NCI-H2196 (cell line): Measurements from ENCODE around the gene ANO9.

Experiments
- DNase-seq: peaks from one replicate; lab custom pipeline; 2025; ENCODE audit not compliant: unreplicated experiment; lab: John Stamatoyannopoulos, UW

ANO9 gene

DNA sequence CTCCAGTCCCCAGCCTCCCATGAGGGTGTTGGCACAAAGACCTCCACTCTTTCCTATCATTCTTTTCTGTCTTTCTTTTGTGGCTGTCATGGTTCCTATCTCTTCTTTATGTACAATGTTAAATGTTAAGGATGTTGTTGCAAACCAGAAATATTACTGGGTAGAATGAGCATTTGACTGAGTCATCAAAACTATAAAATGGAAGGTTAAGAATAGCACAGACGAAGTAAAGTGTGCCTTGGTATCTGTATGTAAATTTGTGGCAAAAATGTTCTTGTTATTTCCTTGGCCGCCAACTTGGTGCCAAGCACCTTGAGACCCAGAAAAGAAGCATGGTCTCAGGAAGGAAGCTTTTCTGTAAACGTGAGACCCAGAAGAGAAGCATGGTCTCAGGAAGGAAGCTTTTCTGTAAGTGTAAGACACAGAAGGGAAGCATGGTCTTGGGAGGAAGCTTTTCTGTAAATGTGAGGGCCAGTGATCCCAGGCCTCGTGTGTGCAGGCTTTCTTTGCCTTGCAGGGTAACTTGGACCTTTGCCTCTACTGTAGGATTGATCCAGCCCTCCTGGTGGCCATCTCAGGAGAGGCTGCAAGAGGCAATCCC is 54.5 kb downstream of the ANO9 start:
- no peak for DNase-seq

DNA sequence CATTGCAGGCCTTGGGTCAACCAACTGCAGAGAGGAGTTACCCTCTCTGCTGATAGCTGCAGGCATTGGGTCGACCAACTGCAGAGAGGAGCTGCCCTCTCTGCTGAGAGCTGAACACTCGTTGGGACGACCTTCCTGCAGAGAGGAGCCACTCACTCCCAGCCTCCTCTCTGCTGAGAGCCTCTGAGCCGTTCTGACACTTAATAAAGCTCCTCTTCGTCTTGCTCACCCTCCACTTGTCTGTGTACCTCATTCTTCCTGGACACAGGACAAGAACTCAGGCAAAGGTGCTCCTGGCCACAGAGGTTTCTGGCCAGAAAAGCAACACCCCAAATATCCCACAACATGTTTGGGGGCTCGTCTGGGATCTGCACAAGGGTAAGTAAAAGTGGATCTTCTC is 55.3 kb downstream of the ANO9 start:
- DNase-seq = no peak

DNA sequence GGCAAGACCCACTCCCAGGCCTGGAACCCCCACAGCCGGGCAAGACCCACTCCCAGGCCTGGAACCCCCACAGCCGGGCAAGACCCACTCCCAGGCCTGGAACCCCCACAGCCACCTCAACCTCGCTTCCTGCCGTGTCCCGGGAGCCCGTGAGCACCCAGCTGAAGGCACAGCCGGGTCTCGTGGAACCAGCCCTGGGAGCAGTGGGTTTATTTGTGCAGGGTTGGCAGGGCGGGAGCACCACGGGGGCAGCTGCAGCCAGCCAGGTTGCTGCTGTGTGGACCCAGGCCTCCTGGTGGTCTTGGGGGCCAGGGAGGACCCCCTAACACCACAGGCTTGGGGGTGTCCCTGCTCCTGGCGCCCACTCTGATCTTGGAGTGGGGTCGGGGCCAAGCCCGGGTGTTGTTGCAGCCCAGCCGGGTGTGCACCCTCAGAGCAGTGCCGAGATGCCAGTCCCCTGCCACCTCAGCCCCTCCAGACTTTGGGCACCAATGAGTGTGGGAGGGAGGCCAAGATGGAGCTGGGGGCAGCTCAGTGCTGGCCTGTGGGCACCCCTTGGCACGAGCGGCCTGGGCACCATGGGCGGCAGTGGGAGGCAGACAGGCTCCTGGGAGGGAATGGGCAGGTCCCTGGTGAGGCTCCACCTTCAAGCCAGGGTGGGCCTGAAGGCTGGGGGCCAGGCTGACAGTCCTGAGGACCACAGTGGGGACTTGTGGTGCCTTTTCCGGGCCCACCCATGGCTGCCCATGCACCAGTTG is 56.0 kb downstream of the ANO9 start:
- DNase-seq = no peak

DNA sequence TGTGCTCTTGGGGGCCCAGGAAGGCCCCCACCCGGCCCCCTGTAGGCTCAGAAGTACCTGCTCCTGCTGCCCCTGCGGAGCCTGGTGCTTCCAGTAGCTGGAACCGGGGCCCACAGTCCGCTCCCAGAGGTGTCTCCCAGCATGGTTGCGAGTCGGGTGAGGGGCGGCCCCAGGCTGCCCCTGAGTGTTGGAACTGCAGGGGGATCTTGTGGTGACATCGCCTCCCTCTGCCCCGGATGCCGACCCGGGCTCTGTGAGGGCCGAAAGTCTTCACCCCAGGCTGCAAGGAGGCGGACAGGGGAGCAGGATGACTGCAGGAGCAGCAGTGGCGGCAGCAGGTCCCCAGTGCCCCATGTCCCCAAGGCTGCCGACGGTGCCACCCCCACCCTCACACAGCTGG is 57.3 kb downstream of the ANO9 start:
- no peak for DNase-seq

DNA sequence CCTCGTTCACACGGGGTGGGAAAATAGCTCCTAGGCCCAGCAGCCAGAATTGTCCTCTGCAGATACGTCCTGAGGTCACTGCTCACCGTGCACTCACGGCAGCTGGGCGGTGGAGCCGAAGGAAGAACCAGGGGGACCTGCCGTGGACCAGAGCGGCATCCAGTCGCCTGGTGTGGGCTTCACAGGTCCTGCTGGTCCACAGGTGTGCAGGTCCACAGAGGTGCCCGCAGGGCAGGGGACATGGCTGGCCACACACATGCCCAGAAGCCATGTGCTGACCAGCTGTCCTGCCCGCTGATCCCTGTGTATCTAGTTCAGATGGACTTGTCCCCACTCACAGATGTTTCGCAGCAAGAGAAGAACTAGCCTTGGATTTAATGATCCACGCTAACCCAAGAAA is 58.4 kb downstream of the ANO9 start:
- no peak for DNase-seq

DNA sequence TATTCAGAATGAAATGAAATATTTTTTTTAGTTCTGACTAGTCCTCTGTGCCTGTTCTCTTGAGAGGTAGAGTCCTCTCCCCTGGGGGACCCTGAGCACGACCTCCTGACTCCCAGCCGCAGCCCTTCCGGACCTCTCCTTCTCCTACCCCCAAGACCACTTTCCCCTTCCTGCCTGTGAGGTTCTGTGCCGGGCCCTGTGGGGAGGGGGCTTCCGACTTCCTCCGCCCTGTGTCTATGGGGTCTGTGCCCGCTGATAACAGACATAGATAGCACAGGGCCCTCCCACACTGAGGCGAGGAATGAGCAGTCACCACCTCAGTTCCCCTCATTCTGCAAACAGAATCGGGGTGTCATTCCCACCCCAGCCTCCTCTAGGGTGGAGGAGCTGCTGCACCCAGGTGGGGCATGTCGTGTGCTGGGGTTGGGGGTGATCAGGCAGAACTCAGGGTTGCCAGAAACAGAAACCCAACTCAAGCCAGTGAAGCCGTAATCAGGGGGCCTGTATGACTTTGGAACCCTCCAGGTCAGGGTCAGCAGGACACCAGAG is 59.7 kb downstream of the ANO9 start:
- DNase-seq = no peak

DNA sequence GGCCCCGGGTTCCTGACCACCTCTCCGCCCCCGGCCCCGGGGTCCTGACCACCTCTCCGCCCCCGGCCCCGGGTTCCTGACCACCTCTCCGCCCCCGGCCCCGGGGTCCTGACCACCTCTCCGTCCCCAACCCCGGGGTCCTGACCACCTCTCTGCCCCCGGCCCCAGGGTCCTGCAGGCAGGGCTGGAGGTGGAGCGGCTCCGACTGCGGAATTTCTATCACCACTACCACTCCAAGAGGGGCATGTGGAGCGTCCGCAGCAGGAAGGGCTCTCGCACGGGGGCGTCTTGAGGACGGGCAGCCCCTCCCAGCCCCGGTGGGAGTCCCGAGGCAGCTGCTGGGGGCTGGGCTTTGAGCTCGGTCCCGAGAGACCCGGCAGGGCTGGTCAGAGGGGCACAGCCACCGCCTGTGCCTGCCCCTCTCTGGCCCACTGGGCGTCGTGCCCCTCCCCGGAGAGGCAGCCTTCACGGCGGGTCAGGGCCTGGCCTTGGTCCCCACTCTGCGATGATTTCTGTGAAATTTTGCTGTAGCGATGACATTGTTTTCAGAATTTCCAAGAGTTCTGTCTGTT is 60.2 kb downstream of the ANO9 start:
- no peak for DNase-seq

DNA sequence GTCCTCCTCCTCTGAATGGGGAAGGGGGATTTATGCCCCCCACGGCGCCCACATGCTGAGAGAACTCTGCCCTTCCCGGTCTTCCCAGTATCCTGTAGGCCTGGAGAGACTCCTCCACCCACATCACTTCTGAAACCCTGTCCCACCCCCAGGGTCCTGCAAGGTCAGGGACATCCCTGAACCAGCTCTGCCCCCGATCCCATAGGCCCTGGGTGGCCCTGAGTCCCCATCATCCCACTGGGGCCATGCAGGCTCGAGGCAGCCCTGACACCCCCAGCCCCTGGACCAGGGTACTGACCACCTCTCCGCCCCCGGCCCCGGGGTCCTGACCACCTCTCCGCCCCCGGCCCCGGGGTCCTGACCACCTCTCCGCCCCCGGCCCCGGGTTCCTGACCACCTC is 60.8 kb downstream of the ANO9 start:
- DNase-seq = no peak

DNA sequence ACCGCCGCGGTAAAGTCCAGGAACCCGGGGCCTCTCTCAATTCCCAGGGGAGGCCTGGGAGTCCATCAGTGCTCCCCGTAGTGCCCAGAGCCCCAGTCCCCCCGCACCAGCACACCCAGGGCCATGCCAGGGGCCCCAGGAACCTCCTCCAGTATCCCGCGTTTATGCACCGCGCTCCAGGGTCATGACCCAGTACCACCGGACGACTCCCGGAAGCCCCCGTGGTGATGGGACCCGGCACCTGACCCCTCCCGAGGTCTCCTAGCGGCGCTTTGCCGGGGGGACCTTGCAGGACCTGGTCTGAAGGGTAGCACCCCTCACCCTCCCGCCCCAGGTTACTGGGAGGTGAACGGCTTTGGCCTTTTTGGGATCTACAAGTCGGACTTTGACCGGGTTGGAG is 61.3 kb downstream of the ANO9 start:
- no peak for DNase-seq

DNA sequence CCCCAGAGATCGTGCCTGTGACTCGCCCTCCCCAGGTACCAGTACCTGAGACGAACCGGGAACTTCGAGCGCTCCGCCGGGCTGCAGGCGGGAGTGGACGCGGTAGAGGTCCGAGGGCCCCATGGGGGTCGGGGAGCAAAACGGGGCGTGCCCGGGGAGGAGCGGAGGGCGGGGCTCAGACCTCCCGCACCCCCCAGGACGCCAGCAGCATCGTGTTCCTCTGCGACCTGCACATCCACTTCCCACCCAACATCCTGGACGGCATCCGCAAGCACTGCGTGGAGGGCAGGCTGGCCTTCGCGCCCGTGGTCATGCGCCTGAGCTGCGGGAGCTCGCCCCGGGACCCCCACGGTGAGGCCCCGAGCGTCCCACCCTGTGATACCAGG is 61.7 kb downstream of the ANO9 start:
- DNase-seq = no peak

DNA sequence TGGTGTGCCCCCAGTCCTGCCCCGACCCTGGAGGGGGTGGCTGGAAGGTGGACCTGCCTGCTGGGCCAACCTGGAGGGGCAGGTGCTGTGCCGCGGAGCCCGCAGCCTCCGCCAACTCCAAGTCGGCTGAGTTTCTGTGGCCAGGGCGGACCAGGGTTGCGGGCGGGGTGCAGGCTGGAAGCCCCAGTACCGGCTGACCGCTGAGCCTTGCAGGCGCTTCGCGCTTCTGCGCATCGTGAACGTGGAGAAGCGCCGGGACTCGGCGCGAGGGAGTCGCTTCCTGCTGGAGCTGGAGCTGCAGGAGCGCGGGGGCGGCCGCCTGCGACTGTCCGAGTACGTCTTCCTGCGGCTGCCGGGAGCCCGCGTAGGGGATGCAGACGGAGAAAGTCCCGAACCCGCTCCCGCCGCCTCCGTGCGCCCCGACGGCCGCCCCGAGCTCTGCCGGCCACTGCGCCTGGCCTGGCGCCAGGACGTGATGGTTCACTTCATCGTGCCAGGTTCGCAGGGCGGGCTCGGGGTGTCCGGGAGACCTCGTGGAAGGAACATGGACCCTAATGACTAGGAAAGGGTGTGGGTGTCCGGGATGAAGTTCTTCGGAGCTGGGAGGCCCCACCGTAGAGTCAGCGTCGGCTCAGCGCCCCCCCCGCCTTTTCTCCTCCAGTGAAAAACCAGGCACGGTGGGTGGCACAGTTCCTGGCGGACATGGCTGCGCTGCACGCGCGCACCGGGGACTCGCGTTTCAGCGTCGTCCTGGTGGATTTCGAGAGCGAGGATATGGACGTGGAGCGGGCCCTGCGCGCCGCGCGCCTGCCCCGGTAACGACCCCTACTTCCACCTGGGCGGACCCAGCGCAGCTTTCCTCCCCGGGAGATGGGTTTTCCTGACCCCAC is 62.4 kb downstream of the ANO9 start:
- DNase-seq = no peak

DNA sequence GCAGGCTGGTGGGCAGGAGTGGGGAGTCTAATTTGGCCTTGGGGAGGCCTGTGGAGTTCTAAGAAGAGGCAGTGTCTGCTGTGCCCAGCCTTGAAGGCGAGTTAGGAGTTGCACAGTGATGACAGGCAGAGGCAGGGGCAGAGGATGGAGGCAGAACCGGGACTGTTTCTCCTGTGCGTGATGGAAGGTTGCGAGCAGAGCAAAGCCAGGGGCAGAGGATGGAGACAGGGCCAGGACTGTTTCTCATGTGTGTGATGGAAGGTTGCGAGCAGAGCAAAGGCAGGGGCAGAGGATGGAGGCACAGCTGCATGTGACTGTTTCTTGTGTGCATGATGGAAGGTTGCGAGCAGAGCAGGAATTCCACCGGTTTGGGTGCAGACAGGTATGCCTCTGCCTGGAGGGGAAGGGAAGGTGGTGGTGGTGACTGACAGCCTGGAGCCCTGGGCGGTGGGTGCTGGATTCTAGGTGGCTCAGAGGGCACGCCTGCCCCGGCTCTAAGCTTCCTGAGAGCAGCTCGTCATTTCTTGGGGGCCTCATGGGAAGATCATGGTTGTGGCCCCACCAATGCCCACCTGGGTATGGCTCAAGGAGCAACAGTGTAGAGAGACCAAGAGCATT is 63.8 kb downstream of the ANO9 start:
- no peak for DNase-seq

DNA sequence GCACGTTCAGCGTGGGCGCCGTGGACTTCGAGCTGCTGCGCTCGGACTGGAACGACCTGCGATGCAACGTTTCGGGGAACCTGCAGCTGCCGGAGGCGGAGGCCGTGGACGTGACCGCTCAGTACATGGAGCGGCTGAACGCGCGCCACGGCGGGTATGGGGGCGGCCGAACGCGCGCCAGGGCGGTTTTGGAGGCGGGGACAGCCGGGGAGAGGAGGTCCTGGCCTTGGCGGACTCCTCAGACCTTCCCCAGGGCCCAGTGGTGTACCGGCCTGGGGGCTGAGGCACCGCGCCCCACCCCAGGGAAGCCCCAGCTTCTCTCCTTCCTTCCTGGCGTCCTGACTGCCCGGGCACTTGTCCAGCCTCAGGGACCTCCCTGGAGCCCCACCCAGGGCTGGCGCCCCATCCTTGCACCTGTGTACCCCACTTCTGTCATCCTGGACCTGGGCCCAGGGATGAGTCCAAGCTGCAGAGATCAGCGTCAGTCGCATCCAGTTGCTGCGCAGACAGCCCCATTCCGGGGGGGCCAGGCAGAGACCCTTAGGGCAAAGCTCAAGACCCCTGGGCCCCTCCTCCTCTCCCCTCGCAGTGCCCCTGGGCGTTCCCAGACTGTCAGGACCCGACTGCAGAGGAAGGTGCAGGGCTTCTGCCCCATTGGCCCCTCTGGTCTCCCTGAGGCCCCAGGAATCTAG is 64.5 kb downstream of the ANO9 start:
- DNase-seq = no peak

DNA sequence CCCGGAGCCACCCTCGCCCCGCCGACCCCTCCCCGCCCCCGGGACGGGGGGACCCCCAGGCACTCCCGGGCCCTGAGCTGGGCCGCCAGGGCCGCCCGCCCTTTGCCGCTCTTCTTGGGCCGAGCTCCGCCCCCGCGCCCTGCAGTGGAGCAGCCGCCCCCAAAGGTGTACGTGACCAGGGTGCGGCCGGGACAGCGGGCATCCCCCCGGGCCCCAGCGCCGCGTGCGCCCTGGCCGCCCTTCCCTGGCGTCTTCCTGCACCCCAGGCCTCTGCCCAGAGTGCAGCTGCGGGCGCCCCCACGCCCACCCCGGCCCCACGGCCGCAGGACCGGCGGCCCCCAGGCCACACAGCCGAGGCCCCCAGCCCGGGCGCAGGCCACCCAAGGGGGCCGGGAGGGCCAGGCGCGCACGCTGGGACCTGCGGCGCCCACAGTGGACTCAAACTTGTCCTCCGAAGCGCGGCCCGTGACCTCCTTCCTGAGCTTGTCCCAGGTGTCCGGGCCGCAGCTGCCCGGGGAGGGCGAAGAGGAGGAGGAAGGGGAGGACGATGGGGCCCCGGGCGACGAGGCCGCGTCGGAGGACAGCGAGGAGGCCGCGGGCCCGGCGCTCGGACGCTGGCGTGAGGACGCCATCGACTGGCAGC is 65.2 kb downstream of the ANO9 start:
- no peak for DNase-seq

DNA sequence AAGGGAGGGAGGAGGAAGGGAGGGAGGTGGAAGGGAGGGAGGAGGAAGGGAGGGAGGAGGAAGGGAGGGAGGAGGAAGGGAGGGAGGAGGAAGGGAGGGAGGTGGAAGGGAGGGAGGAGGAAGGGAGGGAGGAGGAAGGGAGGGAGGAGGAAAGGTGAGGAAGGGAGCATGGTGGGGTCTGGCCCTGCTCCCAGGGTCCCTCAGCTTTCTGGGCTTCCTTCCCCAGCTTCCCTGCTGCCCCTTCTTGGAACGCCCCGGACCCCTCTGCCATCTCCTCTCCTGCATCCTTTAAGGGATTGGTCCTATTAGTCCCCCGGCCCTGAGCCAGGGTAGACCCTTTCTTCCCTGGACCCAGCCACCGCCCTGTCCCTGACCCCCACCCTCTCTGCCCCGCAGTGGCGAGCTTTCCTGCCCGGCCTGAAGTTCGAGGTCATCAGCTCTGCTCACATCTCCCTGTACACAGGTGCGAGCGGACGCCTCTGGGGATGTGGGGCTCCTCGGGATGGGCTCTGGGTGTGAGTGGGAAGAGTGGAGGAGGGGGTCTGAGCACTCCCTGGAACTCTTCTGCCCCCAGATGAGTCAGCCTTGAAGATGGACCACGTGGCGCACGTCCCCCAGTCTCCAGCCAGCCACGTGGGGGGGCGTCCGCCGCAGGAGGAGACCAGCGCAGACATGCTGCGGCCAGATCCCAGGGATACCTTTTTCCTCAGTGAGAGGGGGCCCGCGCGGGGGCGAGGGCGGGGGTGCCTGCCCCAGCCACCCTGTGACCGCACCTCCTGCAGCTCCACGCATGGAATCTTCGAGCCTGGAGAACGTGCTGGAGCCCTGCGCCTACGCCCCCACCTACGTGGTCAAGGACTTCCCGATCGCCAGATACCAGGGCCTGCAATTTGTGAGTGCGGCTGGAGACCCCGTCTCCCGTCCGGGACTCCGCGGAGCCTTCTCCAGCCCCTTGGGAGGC is 66.5 kb downstream of the ANO9 start:
- no peak for DNase-seq

DNA sequence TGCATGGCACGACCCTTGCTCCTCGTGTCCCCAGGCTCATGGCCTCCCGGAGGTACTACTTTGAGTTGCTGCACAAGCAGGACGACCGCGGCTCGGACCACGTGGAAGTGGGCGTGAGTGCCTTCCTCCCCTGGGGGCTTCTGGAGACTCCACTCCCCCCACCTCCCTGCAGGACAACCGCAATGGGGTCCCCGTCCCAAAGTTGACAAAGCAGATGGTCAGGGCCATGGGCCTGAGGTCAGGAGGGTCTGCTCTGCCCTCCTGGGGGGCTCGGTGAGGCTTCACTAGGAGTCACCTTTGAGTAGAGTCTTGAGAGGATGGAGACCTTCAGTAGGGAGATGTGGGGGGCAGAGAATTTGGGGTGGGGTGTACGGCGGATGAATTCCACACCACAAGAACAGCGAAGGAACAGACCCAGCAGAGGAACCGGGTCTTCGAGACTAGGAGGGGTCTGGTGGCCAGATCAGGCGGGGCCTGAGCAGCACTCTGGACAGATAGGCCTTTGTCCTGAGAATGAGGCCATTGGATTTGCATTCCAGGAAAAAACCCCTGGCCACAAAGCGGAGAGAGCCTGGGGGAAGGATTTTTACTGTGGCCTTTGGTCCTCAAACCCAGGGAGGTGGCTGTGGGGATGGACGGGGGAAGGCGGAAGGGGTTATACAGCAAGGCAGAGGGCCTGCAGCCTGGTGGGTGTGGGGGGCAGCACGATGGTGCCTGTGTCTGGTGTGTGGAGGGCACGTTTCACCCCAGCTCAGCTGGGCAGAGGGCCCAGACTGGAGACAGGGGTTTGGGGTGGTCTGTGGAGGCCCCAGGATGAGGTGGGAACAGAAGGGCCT is 67.9 kb downstream of the ANO9 start:
- DNase-seq = no peak

DNA sequence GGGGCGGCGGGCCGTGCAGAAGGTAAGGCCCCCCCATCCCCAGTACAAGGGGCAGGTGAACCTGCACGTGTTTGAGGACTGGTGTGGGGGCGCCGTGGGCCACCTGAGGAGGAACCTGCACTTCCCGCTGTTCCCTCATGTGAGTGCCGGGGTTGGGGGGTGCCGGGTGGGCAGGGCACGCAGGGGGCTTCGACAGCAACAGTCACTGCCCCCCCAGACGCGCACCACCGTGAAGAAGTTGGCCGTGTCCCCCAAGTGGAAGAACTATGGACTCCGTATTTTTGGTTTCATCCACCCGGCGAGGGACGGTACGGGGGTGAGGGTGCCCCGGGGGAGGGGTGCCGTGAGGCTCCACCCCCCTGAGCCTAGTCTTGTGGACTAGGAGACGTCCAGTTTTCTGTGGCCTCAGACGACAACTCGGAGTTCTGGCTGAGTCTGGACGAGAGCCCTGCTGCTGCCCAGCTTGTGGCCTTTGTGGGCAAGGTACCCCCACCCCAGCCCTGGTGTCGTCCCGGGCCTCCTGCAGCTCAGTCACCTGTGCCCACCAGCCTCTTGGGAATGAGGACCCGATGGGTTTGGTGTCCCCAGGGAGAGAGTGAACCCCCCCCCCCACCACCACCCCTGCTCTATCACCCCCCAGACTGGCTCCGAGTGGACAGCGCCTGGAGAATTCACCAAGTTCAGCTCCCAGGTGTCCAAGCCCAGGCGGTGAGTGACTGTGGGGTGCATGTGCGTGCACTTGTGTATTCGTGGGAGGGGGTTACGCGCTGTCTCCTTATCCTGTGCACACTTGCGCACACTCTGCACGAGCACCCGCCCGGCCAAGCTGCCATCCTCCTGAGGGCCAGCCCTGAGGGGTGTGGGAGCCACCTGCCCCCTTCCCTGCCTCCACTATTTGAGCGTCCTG is 68.7 kb downstream of the ANO9 start:
- DNase-seq = no peak
